Psoas muscle (tissue), 8 donors: Measurements from ENCODE around the gene RNF44. TPM values are rescaled to one million over a fixed set of nuclear protein-coding genes. Genes with fewer than 3 reads are reported as not detected.

Source experiments
- ATAC-seq, 4 donors: fragments of 200-7000 bp; cut with Tn5 transposase; one replicate each; pipeline ENCODE4 v1.9.1; 2020; ENCODE audit warnings: moderate library complexity in 3 of 4, mild to moderate bottlenecking in 2 of 4
- DNase-seq, 2 donors: peaks; one replicate each; pipeline ENCODE4 v3.0.0-alpha.2; 2020
- H3K27ac ChIP-seq: fragments of 200-600 bp; one replicate; pipeline ENCODE4 v1.8.0; 2022
- H3K27me3 ChIP-seq, 3 donors: fragments of 200-600 bp in 1 of 3; one replicate each; pipeline versions ENCODE4 v1.6.1 to v1.8.0; 2013 to 2022; ENCODE audit warnings: low read length in 2 of 3, mild to moderate bottlenecking in 2 of 3, moderate library complexity in 1 of 3; ENCODE audit not compliant: insufficient read depth in 3 of 3
- H3K36me3 ChIP-seq, 2 donors: fragments of 200-600 bp in 1 of 2; one replicate each; pipeline versions ENCODE4 v1.6.1 to v1.8.0; 2013 to 2022; ENCODE audit warnings: low read depth in 1 of 2, mild to moderate bottlenecking in 1 of 2, moderate library complexity in 1 of 2; ENCODE audit not compliant: insufficient read depth in 1 of 2
- H3K4me1 ChIP-seq: fragments of 200-600 bp; one replicate; pipeline ENCODE4 v1.8.0; 2022
- H3K4me3 ChIP-seq: fragments of 200-600 bp; one replicate; pipeline ENCODE4 v1.8.0; 2022; ENCODE audit warnings: mild to moderate bottlenecking
- H3K9me3 ChIP-seq: fragments of 200-600 bp; one replicate; pipeline ENCODE4 v1.8.0; 2022
- CTCF ChIP-seq: fragments of 200-600 bp; IDR thresholded peaks from one replicate; pipeline ENCODE4 v1.8.0; 2022; ENCODE audit warnings: antibody characterized with exemption
- WGBS, 3 donors: extraction: QIAGEN DNeasy Blood & Tissue Kit; methylation state at CpG; one replicate each; pipeline versions ENCODE4 v1.1.6 to v1.1.7; 2013; 5-methylcytosine and 5-hydroxymethylcytosine counted together
- intact Hi-C, 2 donors: fragments of 100-400 bp; cut with DNase I; formaldehyde crosslinking; loops; one replicate each; pipeline versions ENCODE4 v1.11.0 to v1.14.2; 2022
- polyA plus RNA-seq, 3 donors: library from polyadenylated mRNA; stranded (reverse); fragments of 200-250 nt; gene quantifications; one replicate each; pipeline ENCODE4 v1.2.3, GENCODE V29; 2013
- total RNA-seq, 4 donors: library from RNA; stranded (reverse); fragmentation: NEBNext Ultra II Directional in 2 of 4; extraction: Animal tissue kit (Norgen Biotek cat#: 25700) in 2 of 4; gene quantifications; one replicate each; pipeline versions ENCODE4 v1.2.1 to v1.2.4, GENCODE V29; 2021 to 2023
- donor health status: healthy with polysubstance abuse.
- donor health status: DM: no; HTN: no; CAD: no; lungs with moderate emphysema.
- donor health status: Bipolar disorder and iron deficiency.
- donor health status: healthy.
- donor health status: DM: yes; HTN: yes; CAD: no.
- donor health status: DM: no; HTN: no; CAD: no.
- donor health status: DM: no; HTN: no; CAD: no.
- donor health status: DM: yes; HTN: yes; CAD: no.

The RNF44 gene
- total and polyA plus RNA-seq, 7 donors = 5.6 to 22.4 (median 14.2) TPM

DNA sequence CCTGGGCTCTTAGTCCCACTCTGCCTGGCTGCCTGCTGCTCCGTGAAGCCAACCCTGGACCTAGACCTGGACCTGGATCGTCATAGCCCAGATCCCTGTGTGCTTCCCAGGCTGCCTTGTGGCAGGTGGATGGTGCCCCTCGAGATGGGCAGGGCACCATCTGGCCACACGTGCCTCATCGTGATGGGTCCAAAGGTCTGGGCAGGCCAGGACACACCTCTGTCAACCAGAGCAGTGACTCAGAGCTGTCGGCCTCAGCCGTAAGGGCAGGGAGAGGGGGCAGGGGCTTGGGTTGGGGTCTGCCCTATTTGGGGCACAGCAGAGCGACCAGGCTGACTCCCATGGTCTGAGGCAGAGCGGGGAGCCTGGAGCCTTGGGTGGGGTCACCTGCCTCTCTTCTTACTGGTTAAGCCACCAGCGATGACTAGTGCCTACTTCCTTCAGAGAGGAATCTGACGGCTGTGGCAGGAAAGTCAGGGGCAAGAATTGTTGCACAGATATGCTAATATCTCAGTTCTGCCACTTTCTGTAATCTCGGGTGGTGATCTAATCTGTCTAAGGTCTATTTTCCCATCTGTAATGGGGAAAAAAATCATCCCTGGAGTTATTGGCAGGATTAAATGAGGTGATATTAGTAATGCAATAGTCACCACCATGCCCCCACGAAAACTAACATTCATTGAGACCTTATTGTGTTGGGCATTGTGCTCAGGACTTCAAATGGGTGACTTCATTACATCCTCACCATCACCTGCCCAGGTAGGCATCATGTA lies 8.7 kb upstream of the RNF44 start:
- peaks cover 11% of the 10 kb centered on the region for H3K4me1 ChIP-seq
- no peak for TF ChIP-seq CTCF
- no peak overlapping the region for H3K27ac ChIP-seq
- no peak for ATAC-seq
- no peak overlapping the region for H3K4me3 ChIP-seq
- H3K9me3 ChIP-seq = no peaks in the 10 kb centered on the region
- 74 to 78% (median 76%) methylated on average over 12 to 13 of the region's 13 CpGs for WGBS, 3 donors
- no peaks in the 10 kb centered on the region for H3K36me3 ChIP-seq
- intact Hi-C loops = loop anchor here in 1 of 2 donors (10.0 kb wide), 1 partner anchor 131 kb away; the partner anchor contains the start of gene CLTB
- no peaks in the 10 kb centered on the region for H3K27me3 ChIP-seq
- no peak for DNase-seq

DNA sequence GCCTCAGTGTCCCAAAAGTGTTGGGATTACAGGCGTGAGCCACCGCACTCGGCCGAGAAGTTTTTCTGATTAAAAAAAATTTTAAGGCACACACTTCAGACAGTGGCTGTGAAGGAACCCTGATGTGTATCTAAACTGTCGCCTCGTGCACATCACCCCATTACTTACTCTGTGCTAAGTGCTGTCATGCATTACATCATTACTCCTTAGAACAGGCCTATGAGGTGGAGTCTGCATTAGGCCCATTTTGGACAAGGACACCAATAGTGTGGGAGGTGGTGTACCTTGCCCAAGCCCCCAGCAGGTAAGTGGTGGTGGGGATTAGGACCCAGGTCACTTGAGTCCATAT lies 8.2 kb upstream of the RNF44 start:
- Histone ChIP-seq H3K36me3 (no peaks in the 10 kb centered on the region), H3K27me3 (no peaks in the 10 kb centered on the region), H3K27ac (no peak overlapping the region), H3K9me3 (no peaks in the 10 kb centered on the region), H3K4me3 (no peak overlapping the region), H3K4me1 (peaks cover 11% of the 10 kb centered on the region)
- ATAC-seq (no peak), DNase-seq (no peak)
- intact Hi-C loops = loop anchor here in 1 of 2 donors (10.0 kb wide), 1 partner anchor 131 kb away; the partner anchor contains the start of gene CLTB
- WGBS, 3 donors = 93 to 94% (median 94%) methylated on average over 6 of the region's 6 CpGs
- TF ChIP-seq CTCF = no peak

- peak; percentile 79 to 87 for DNase-seq
- intact Hi-C loops = loop anchor here in 1 of 2 donors (10.0 kb wide), 1 partner anchor 129 kb away; the partner anchor contains the start of gene CLTB
- Histone ChIP-seq H3K4me1 (peaks cover 13% of the 10 kb centered on the region), H3K9me3 (no peaks in the 10 kb centered on the region), H3K27me3 (no peaks in the 10 kb centered on the region), H3K27ac (peak overlapping the region; percentile 80), H3K36me3 (no peaks in the 10 kb centered on the region), H3K4me3 (peak overlapping the region; percentile 76)
- TF ChIP-seq CTCF = no peak
- ATAC-seq = peak; percentile 87 to 93 (median 90)
- 1% methylated on average over 54 to 63 of the region's 63 CpGs for WGBS, 3 donors
Measured at GRCh38 chr5:176543428-176544182, 6.4 kb upstream of the RNF44 start.

- 1 to 4% (median 3%) methylated on average over 69 to 110 of the region's 110 CpGs for WGBS, 3 donors
Measured at GRCh38 chr5:176542596-176543427, 5.6 kb upstream of the RNF44 start.

More at GRCh38 chr5:176542596-176543427, 5.6 kb upstream of the RNF44 start:
- peak; percentile 32 for TF ChIP-seq CTCF
- no peak for DNase-seq
- Histone ChIP-seq H3K4me1 (peaks cover 19% of the 10 kb centered on the region), H3K4me3 (peak overlapping the region; percentile 76), H3K9me3 (no peaks in the 10 kb centered on the region), H3K27ac (peak overlapping the region; percentile 80), H3K27me3 (no peaks in the 10 kb centered on the region), H3K36me3 (no peaks in the 10 kb centered on the region)
- intact Hi-C loops = loop anchor here in 1 of 2 donors (10.0 kb wide), 1 partner anchor 128 kb away; the partner anchor contains the start of gene CLTB
- ATAC-seq = peak; percentile 29 to 57 (median 47)
